Measurements from ENCODE around the gene CRHR2. TPM values are rescaled to one million over a fixed set of nuclear protein-coding genes. Genes with fewer than 3 reads are reported as not detected.

The CRHR2 gene
- total RNA-seq, 3 donors from 2014 or later (not counting 1 experiment from before 2014, with no cell fraction given) = not detected

GRCh38 chr7:30650421-30650808 lies 31.8 kb downstream of the CRHR2 start:
- Mint-ChIP-seq H3K9me3 (no peaks in the 10 kb centered on the region), H3K4me3 (no peak overlapping the region), H3K27me3 (ENCODE audit: low read depth in 2 of 2) (no peaks in the 10 kb centered on the region), H3K27ac (no peak overlapping the region), H3K4me1 (no peaks in the 10 kb centered on the region), H3K36me3 (no peaks in the 10 kb centered on the region)
- no peak for TF ChIP-seq CTCF (IDR thresholded peaks at IDR 0.05)
- no peak for ATAC-seq
- WGBS (ENCODE audit: insufficient coverage) = 95% methylated on average over 7 of the region's 7 CpGs
- H3K27me3 ChIP-seq (ENCODE audit: control insufficient read depth, insufficient read depth, low read length) = no peaks in the 10 kb centered on the region
- H3K27ac ChIP-seq (ENCODE audit: low read length) = no peak overlapping the region
- no peaks in the 10 kb centered on the region for H3K36me3 ChIP-seq (ENCODE audit: control insufficient read depth, insufficient read depth, low read length)
- H3K9me3 ChIP-seq (ENCODE audit: control insufficient read depth, insufficient read depth, low read length) = no peaks in the 10 kb centered on the region
- DNase-seq = no peak
- intact Hi-C loops (cut with micrococcal nuclease) = no loop called here
- H3K4me1 ChIP-seq (ENCODE audit: control insufficient read depth, insufficient read depth, low read length) = no peaks in the 10 kb centered on the region
- no peak overlapping the region for H3K4me3 ChIP-seq (ENCODE audit: low read length)

DNA sequence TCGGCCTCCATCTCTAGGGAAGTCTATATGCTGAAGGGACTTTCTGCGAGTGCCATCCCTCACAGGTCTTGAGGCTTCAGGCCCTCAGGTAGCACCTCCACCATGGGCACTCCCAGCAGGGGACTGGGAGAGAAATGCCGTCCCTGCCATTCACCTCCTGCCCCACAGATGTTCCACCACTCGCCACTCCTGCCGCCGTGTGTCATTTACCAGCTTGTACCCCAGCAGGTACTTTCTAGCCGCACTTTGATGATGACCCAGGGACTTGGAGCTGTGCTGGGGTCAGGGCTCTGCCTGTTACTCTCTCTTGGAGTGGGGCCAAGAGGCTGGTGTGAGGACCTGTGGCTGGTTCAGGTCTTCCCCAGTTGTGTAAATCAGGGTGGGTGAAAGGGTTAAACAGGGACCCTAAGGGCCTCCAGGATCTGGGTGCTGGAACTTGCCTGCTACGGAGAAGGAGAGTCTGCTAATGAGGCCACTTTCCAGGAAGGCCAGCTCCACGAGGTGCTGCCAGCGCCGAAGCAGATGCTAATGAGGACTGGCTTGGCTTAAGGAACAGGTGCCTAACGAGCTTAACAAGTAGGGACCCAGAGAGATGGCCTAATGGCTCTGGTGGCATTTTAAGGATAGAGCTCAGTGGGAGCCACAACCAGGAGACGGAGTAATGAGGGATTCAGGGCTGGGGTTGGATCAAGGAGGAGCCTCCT lies 32.4 kb downstream of the CRHR2 start:
- Histone ChIP-seq H3K9me3 (ENCODE audit: control insufficient read depth, insufficient read depth, low read length) (no peaks in the 10 kb centered on the region), H3K27me3 (ENCODE audit: control insufficient read depth, insufficient read depth, low read length) (no peaks in the 10 kb centered on the region), H3K4me3 (ENCODE audit: low read length) (no peak overlapping the region), H3K36me3 (ENCODE audit: control insufficient read depth, insufficient read depth, low read length) (no peaks in the 10 kb centered on the region), H3K27ac (ENCODE audit: low read length) (no peak overlapping the region), H3K4me1 (ENCODE audit: control insufficient read depth, insufficient read depth, low read length) (no peaks in the 10 kb centered on the region)
- WGBS (ENCODE audit: insufficient coverage) = 90% methylated on average over 13 of the region's 13 CpGs
- Mint-ChIP-seq H3K9me3 (no peaks in the 10 kb centered on the region), H3K36me3 (no peaks in the 10 kb centered on the region), H3K4me3 (no peak overlapping the region), H3K27me3 (ENCODE audit: low read depth in 2 of 2) (no peaks in the 10 kb centered on the region), H3K27ac (no peak overlapping the region), H3K4me1 (no peaks in the 10 kb centered on the region)
- intact Hi-C loops (cut with micrococcal nuclease) = no loop called here
- ATAC-seq (no peak), DNase-seq (no peak)
- TF ChIP-seq CTCF (IDR thresholded peaks at IDR 0.05) = no peak

- DNase-seq (no peak), ATAC-seq (no peak)
- WGBS (ENCODE audit: insufficient coverage) = 93% methylated on average over 15 of the region's 15 CpGs
- no peaks in the 10 kb centered on the region for H3K27me3 Mint-ChIP-seq (ENCODE audit: low read depth in 2 of 2)
- H3K9me3 Mint-ChIP-seq = no peaks in the 10 kb centered on the region
- Histone ChIP-seq H3K27ac (ENCODE audit: low read length) (no peak overlapping the region), H3K4me3 (ENCODE audit: low read length) (no peak overlapping the region), H3K4me1 (ENCODE audit: control insufficient read depth, insufficient read depth, low read length) (no peaks in the 10 kb centered on the region), H3K36me3 (ENCODE audit: control insufficient read depth, insufficient read depth, low read length) (no peaks in the 10 kb centered on the region), H3K27me3 (ENCODE audit: control insufficient read depth, insufficient read depth, low read length) (no peaks in the 10 kb centered on the region), H3K9me3 (ENCODE audit: control insufficient read depth, insufficient read depth, low read length) (no peaks in the 10 kb centered on the region)
- H3K4me3 Mint-ChIP-seq = no peak overlapping the region
- TF ChIP-seq CTCF (IDR thresholded peaks at IDR 0.05) = no peak
- intact Hi-C loops (cut with micrococcal nuclease) = no loop called here
- no peaks in the 10 kb centered on the region for H3K36me3 Mint-ChIP-seq
- H3K4me1 Mint-ChIP-seq = no peaks in the 10 kb centered on the region
- no peak overlapping the region for H3K27ac Mint-ChIP-seq
Measured at GRCh38 chr7:30648744-30649540, 33.3 kb downstream of the CRHR2 start.

Data from natural killer cell (primary cell).